Measurements from ENCODE around the gene WDFY4. TPM values are rescaled to one million over a fixed set of nuclear protein-coding genes. Genes with fewer than 3 reads are reported as not detected.

Gene WDFY4
- polyA plus RNA-seq, 1 of the 3 experiments (the other 2 are of a cell fraction) = not detected

DNA sequence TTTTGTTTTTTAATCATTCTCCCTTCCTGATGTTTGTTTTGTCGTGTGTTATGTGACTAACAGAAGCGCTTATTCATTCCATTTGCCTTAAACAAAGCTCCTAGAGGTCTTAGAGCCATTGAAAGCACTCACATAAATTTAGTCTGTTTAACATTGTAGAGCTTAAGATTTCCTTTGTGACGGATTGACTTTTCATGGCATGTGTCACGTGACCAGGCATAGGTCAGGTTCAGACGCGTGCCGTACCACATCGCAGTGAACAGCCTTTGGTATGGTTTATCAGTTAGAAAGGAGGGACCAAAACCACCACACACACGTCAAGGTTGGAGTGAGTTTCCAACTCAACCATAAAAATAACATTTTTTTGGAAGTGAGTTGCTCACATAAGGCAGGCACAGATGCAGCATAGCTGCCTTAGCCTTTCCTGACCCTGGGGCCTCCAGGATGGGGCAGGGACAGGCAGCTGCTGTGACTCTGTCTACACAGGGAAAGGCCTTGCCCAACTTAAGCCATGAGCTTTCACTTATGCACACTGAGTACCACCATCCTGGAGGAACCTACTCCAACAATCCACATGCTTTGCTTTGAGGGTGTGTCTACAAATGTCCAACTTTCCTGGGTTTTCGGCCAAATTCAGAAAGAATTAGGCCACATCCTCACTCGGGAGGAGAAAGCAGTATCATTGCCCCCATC lies 55.5 kb downstream of the WDFY4 start (continued):
- TF ChIP-seq TAF1 (IDR thresholded peaks at IDR 0.05; ENCODE audit: borderline replicate concordance, low read depth, low read length) (no peak), NFIC (IDR thresholded peaks at IDR 0.05; ENCODE audit: borderline replicate concordance) (no peak), FOSL2 (IDR thresholded peaks at IDR 0.05; ENCODE audit: borderline replicate concordance, low read depth) (no peak), YY1 (IDR thresholded peaks at IDR 0.05; ENCODE audit: low read depth) (no peak), POLR2AphosphoS5 (IDR thresholded peaks at IDR 0.05; ENCODE audit: low read depth, low read length) (no peak), GABPA (IDR thresholded peaks at IDR 0.05; ENCODE audit: low read depth) (no peak), SIN3A (IDR thresholded peaks at IDR 0.05; ENCODE audit: borderline replicate concordance, low read depth, low read length) (no peak), NRF1 (IDR thresholded peaks at IDR 0.05; ENCODE audit: low read depth, low read length) (no peak), GATA2 (CRISPR knock-in tag; IDR thresholded peaks at IDR 0.05) (no peak)
- TF ChIP-seq, protein P1, sequence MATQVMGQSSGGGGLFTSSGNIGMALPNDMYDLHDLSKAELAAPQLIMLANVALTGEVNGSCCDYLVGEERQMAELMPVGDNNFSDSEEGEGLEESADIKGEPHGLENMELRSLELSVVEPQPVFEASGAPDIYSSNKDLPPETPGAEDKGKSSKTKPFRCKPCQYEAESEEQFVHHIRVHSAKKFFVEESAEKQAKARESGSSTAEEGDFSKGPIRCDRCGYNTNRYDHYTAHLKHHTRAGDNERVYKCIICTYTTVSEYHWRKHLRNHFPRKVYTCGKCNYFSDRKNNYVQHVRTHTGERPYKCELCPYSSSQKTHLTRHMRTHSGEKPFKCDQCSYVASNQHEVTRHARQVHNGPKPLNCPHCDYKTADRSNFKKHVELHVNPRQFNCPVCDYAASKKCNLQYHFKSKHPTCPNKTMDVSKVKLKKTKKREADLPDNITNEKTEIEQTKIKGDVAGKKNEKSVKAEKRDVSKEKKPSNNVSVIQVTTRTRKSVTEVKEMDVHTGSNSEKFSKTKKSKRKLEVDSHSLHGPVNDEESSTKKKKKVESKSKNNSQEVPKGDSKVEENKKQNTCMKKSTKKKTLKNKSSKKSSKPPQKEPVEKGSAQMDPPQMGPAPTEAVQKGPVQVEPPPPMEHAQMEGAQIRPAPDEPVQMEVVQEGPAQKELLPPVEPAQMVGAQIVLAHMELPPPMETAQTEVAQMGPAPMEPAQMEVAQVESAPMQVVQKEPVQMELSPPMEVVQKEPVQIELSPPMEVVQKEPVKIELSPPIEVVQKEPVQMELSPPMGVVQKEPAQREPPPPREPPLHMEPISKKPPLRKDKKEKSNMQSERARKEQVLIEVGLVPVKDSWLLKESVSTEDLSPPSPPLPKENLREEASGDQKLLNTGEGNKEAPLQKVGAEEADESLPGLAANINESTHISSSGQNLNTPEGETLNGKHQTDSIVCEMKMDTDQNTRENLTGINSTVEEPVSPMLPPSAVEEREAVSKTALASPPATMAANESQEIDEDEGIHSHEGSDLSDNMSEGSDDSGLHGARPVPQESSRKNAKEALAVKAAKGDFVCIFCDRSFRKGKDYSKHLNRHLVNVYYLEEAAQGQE (IDR thresholded peaks at IDR 0.05; ENCODE audit: low read depth, low read length) = no peak
- TF ChIP-seq, protein P2, sequence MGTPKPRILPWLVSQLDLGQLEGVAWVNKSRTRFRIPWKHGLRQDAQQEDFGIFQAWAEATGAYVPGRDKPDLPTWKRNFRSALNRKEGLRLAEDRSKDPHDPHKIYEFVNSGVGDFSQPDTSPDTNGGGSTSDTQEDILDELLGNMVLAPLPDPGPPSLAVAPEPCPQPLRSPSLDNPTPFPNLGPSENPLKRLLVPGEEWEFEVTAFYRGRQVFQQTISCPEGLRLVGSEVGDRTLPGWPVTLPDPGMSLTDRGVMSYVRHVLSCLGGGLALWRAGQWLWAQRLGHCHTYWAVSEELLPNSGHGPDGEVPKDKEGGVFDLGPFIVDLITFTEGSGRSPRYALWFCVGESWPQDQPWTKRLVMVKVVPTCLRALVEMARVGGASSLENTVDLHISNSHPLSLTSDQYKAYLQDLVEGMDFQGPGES (IDR thresholded peaks at IDR 0.05; ENCODE audit: low read depth, low read length) = no peak

DNA sequence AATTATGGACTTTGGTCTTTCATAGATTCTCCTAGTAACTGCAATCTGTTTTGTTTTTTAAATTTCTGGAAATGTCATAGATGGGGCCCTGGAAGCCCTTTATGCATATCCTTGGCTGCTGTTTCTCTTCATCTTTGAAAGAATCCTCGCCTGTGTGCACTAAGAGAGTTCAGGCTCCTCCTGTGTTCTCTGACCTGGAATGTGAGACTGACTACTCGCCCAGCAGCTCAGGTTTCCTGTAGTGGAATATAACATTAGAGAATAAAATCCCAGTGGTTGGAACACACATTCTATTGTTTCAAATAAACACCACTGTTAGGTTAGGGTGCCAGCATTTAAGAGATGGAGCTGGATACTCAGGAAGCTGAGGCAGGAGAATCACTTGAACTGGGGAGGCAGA lies 56.3 kb downstream of the WDFY4 start:
- no peak for TF ChIP-seq ELF1 (IDR thresholded peaks at IDR 0.05)
- TF ChIP-seq, protein P1 (IDR thresholded peaks at IDR 0.05; ENCODE audit: low read depth, low read length) = no peak
- Histone ChIP-seq H3K4me3 (ENCODE audit: low read depth in 2 of 2, low read length in 1 of 2) (no peak overlapping the region), H3K79me2 (ENCODE audit: insufficient read depth) (no peaks in the 10 kb centered on the region), H3K4me1 (ENCODE audit: control insufficient read depth in 1 of 2, insufficient read depth in 2 of 2, low read depth in 1 of 2, low read length in 1 of 2) (no peaks in the 10 kb centered on the region), H3F3A (replicated peaks; ENCODE audit: insufficient read depth) (no peaks in the 10 kb centered on the region), H3K9me3 (no peaks in the 10 kb centered on the region), H4K20me1 (ENCODE audit: insufficient read depth) (no peaks in the 10 kb centered on the region), H2AFZ (ENCODE audit: low read depth) (no peak overlapping the region), H3K36me3 (replicated peaks in 1 of 2; ENCODE audit: control insufficient read depth in 1 of 2, insufficient read depth in 2 of 2, low read length in 1 of 2) (no peaks in the 10 kb centered on the region), H3K4me2 (no peak overlapping the region), H3K9me2 (no peaks in the 10 kb centered on the region), H3K9ac (no peak overlapping the region), H3K27me3 (ENCODE audit: insufficient read depth) (no peaks in the 10 kb centered on the region), H3K27ac (ENCODE audit: low read depth in 2 of 2, low read length in 1 of 2) (no peak overlapping the region)
- ChIA-PET POLR2A (no interaction called here), CTCF (interaction anchor here (0.9 kb wide), 1 partner anchor 84 kb away, joined by 3 read pairs; no protein-coding TSS in a partner anchor)
- 16% methylated on average over 2 of the region's 2 CpGs for WGBS (ENCODE audit: low lambda C conversion rate)
- DNase-seq = no peak
